ENCODE measurements around the gene INVS. TPM values are rescaled to one million over a fixed set of nuclear protein-coding genes. Genes with fewer than 3 reads are reported as not detected.

Gene INVS
- total and polyA plus RNA-seq, 2 of the 4 experiments (the other 2 are of a cell fraction): 9.2 to 33.5 TPM

DNA sequence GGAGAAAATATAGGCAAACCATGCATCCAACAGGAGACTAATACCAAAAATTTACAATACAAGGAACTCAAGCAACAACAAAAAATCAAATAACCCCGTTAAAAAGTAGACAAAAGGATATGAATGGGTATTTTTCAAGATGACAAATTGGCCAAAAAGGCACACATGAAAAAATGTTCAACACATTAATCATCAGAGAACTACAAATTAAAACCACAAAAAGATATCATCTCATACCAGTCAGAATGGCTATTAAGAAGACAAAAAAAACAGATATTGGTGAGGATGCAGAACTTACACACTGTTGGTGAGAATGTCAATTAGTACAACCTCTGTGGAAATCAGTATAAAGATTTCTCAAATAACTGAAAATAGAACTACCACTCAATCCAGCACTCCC lies 218.7 kb downstream of the INVS start:
- CTCF ChIA-PET: no interaction called here
- no peak overlapping the region for H3K4ac ChIP-seq (ENCODE audit: low read depth, low read length)
- no peak overlapping the region for H2BK5ac ChIP-seq (ENCODE audit: low read depth, low read length, poor library complexity, severe bottlenecking)
- in situ Hi-C loops (cut with MboI; ENCODE audit: low sequenced_read_pairs) (loop anchor here (10.0 kb wide), 1 partner anchor 283 kb away; no protein-coding TSS in a partner anchor), intact Hi-C loops (cut with micrococcal nuclease) (no loop called here), dilution Hi-C loops (cut with HindIII; ENCODE audit: low sequenced_read_pairs, unreplicated experiment) (no loop called here)
- no peaks in the 10 kb centered on the region for H3K9me1 ChIP-seq (ENCODE audit: insufficient read depth, low read length)
- no peak overlapping the region for H4K8ac ChIP-seq (ENCODE audit: low read depth in 2 of 2, low read length in 2 of 2)
- no peak overlapping the region for H4K5ac ChIP-seq (ENCODE audit: low read depth, low read length)
- no peak for ATAC-seq (ENCODE audit: low read depth)
- H3K56ac ChIP-seq (ENCODE audit: extremely low read depth, insufficient read depth, low read length): no peak overlapping the region
- TF ChIP-seq RCOR1 (IDR thresholded peaks at IDR 0.05; ENCODE audit: insufficient replicate concordance, low read length): no peak
- no peak for TF ChIP-seq USF2 (IDR thresholded peaks at IDR 0.05; ENCODE audit: low read depth, low read length)
- TF ChIP-seq CHD1 (IDR thresholded peaks at IDR 0.05; ENCODE audit: low read depth, low read length): no peak
- TF ChIP-seq FOS (IDR thresholded peaks at IDR 0.05; ENCODE audit: low read depth, low read length): no peak
- no peak overlapping the region for H2BK20ac ChIP-seq (ENCODE audit: low read depth, low read length)
- H3K36me3 ChIP-seq (ENCODE audit: control insufficient read depth, insufficient read depth, low read length): peaks cover 17% of the 10 kb centered on the region
- POLR2A ChIA-PET (ENCODE audit: unreplicated experiment): no interaction called here
- H3K9ac ChIP-seq (ENCODE audit: low read depth, low read length): no peak overlapping the region
- no peak overlapping the region for H2AFZ ChIP-seq (replicated peaks; ENCODE audit: low read length, poor library complexity)
- H3K4me2 ChIP-seq (ENCODE audit: low read depth, low read length): no peak overlapping the region
- no peak overlapping the region for H3K23ac ChIP-seq (ENCODE audit: low read depth, low read length)
- H3K27me3 ChIP-seq (ENCODE audit: control insufficient read depth, insufficient read depth, low read length): no peaks in the 10 kb centered on the region
- H3K18ac ChIP-seq (ENCODE audit: low read depth, low read length): no peak overlapping the region
- no TSS peak for BruUV-seq (replicated peaks)
- WGBS, 2 experiments (ENCODE audit: extremely low coverage in 2 of 2, insufficient read length in 1 of 2): no CpG with 5 or more reads among the region's 1 CpG
- no peak overlapping the region for H3K4me3 ChIP-seq (ENCODE audit: insufficient read depth, low read depth, low read length)
- H3K4me1 ChIP-seq (ENCODE audit: control insufficient read depth, insufficient read depth, low read length): no peaks in the 10 kb centered on the region
- no peaks in the 10 kb centered on the region for H3K9me3 ChIP-seq (ENCODE audit: control insufficient read depth, insufficient read depth, low read length)
- no peak overlapping the region for H4K91ac ChIP-seq (ENCODE audit: insufficient read depth, low read depth, low read length)
- H3K14ac ChIP-seq (replicated peaks; ENCODE audit: low read depth, low read length): no peak overlapping the region
- H4K20me1 ChIP-seq (ENCODE audit: insufficient read depth, low read length): no peaks in the 10 kb centered on the region
- peaks cover 7 to 22% of the 10 kb centered on the region in 2 experiments for H3K79me1 ChIP-seq (ENCODE audit: low read depth in 1 of 2, low read length in 2 of 2)
- no peak for DNase-seq
- H2BK120ac ChIP-seq (ENCODE audit: low read depth, low read length): no peak overlapping the region
- no peak overlapping the region for H3K27ac ChIP-seq (ENCODE audit: insufficient read depth, low read length)
- no peak overlapping the region for H2BK15ac ChIP-seq (ENCODE audit: low read depth, low read length)
- no peak overlapping the region for H2AK5ac ChIP-seq (ENCODE audit: low read depth, low read length)
- no peak overlapping the region for H2AK9ac ChIP-seq (replicated peaks; ENCODE audit: low read depth, low read length, poor library complexity)
